Trophoblast cell (in vitro differentiated cells and primary cell): ENCODE results near the gene LRRC37B.
"Not testable (repeated sequence)": the region's sequence is repeated elsewhere in the genome, so short reads cannot be mapped to it uniquely, and the experiment has no call there.

Source experiments
- DNase-seq, 2 donors: peaks; one replicate each; pipeline ENCODE4 v3.0.0-alpha.2; 2016
- H2AFZ ChIP-seq: 2 replicates; pipeline ENCODE4 v1.6.1; 2013; ENCODE audit warnings: low read length, moderate library complexity, mild to moderate bottlenecking; ENCODE audit not compliant: insufficient read depth, poor library complexity
- H2AK5ac ChIP-seq: 2 replicates; pipeline ENCODE4 v1.6.1; 2013; ENCODE audit warnings: mild to moderate bottlenecking, low read length
- H2BK120ac ChIP-seq: 2 replicates; pipeline ENCODE4 v1.6.1; 2013; ENCODE audit warnings: low read length, mild to moderate bottlenecking, moderate library complexity; ENCODE audit not compliant: insufficient read depth, poor library complexity
- H2BK12ac ChIP-seq: 2 replicates; pipeline ENCODE4 v1.6.1; 2013; ENCODE audit warnings: mild to moderate bottlenecking, low read length, moderate library complexity
- H2BK5ac ChIP-seq: 2 replicates; pipeline ENCODE4 v1.6.1; 2013; ENCODE audit warnings: low read length, low read depth, moderate library complexity, mild to moderate bottlenecking; ENCODE audit not compliant: poor library complexity
- H3K14ac ChIP-seq: 2 replicates; pipeline ENCODE4 v1.6.1; 2013; ENCODE audit warnings: mild to moderate bottlenecking, low read length
- H3K18ac ChIP-seq: 2 replicates; pipeline ENCODE4 v1.6.1; 2013; ENCODE audit warnings: mild to moderate bottlenecking, low read length
- H3K23ac ChIP-seq: 2 replicates; pipeline ENCODE4 v1.6.1; 2013; ENCODE audit warnings: low read length
- H3K27ac ChIP-seq: 2 replicates; pipeline ENCODE4 v1.5.1; 2013; ENCODE audit warnings: low read depth, mild to moderate bottlenecking, inconsistent platforms, low read length, moderate library complexity
- H3K27me3 ChIP-seq: 2 replicates; pipeline ENCODE4 v1.6.1; 2013; ENCODE audit warnings: inconsistent platforms, mild to moderate bottlenecking, low read length, moderate library complexity; ENCODE audit not compliant: insufficient read depth
- H3K36me3 ChIP-seq, 2 experiments: 1 replicate in 1 of 2; 2 replicates in 1 of 2; pipeline ENCODE4 v1.6.1; 2013; ENCODE audit warnings: low read length in 2 of 2, mild to moderate bottlenecking in 2 of 2, moderate library complexity in 1 of 2; ENCODE audit not compliant: insufficient read depth in 2 of 2, control insufficient read depth in 1 of 2
- H3K4ac ChIP-seq: 2 replicates; pipeline ENCODE4 v1.6.1; 2013; ENCODE audit warnings: low read depth, mild to moderate bottlenecking, low read length, moderate library complexity
- H3K4me1 ChIP-seq, 2 experiments: 1 replicate in 1 of 2; 2 replicates in 1 of 2; pipeline ENCODE4 v1.6.1; 2013; ENCODE audit warnings: low read length in 2 of 2, mild to moderate bottlenecking in 2 of 2, moderate library complexity in 1 of 2; ENCODE audit not compliant: insufficient read depth in 2 of 2, control insufficient read depth in 1 of 2
- H3K4me2 ChIP-seq: 2 replicates; pipeline ENCODE4 v1.6.1; 2013; ENCODE audit warnings: inconsistent platforms, mild to moderate bottlenecking, low read length, moderate library complexity
- H3K4me3 ChIP-seq: 2 replicates; pipeline ENCODE4 v1.5.1; 2013; ENCODE audit warnings: mild to moderate bottlenecking, low read depth, low read length, inconsistent platforms
- H3K79me1 ChIP-seq: one replicate; pipeline ENCODE4 v1.6.1; 2013; ENCODE audit warnings: low read length
- H3K79me2 ChIP-seq: 2 replicates; pipeline ENCODE4 v1.6.1; 2013; ENCODE audit warnings: low read length, mild to moderate bottlenecking; ENCODE audit not compliant: control insufficient read depth, insufficient read depth, poor library complexity
- H3K9ac ChIP-seq: 2 replicates; pipeline ENCODE4 v1.6.1; 2013; ENCODE audit warnings: mild to moderate bottlenecking, low read length
- H3K9me3 ChIP-seq: 2 replicates; pipeline ENCODE4 v1.6.1; 2013; ENCODE audit warnings: low read depth, mild to moderate bottlenecking, control low read depth, inconsistent platforms, low read length; ENCODE audit not compliant: insufficient read depth
- H4K12ac ChIP-seq: 2 replicates; pipeline ENCODE4 v1.6.1; 2013; ENCODE audit warnings: low read depth, mild to moderate bottlenecking, low read length, moderate library complexity
- H4K8ac ChIP-seq: 2 replicates; pipeline ENCODE4 v1.6.1; 2013; ENCODE audit warnings: low read depth, mild to moderate bottlenecking, low read length, moderate library complexity
- H4K91ac ChIP-seq: one replicate; pipeline ENCODE4 v1.6.1; 2013; ENCODE audit warnings: low read depth, mild to moderate bottlenecking, low read length, moderate library complexity
- WGBS: extraction: QIAGEN DNeasy Blood & Tissue Kit; methylation state at CpG from one replicate; pipeline ENCODE4 v1.1.7; 2013; ENCODE audit warnings: missing lambda C conversion rate; ENCODE audit not compliant: insufficient read length, insufficient coverage; ENCODE audit errors: extremely low coverage; 5-methylcytosine and 5-hydroxymethylcytosine counted together

The LRRC37B gene

GRCh38 chr17:32047663-32048062, 40.5 kb downstream of the LRRC37B start:
- not testable (repeated sequence) for H3K18ac ChIP-seq, H3K79me2 ChIP-seq, H3K14ac ChIP-seq, H2BK12ac ChIP-seq, H2AFZ ChIP-seq, H3K4me3 ChIP-seq, H3K9ac ChIP-seq, H4K8ac ChIP-seq, H3K4me2 ChIP-seq, DNase-seq, H4K91ac ChIP-seq, H2AK5ac ChIP-seq, H3K36me3 ChIP-seq, H3K23ac ChIP-seq, H3K79me1 ChIP-seq, H2BK120ac ChIP-seq, H3K4ac ChIP-seq, H3K27me3 ChIP-seq, H2BK5ac ChIP-seq, H4K12ac ChIP-seq, H3K4me1 ChIP-seq, H3K27ac ChIP-seq, H3K9me3 ChIP-seq
- WGBS = no CpG with 5 or more reads among the region's 6 CpGs

GRCh38 chr17:32054985-32055384, 47.8 kb downstream of the LRRC37B start:
- DNase-seq, H2AFZ ChIP-seq, H3K23ac ChIP-seq, H3K9me3 ChIP-seq, H3K27me3 ChIP-seq, H3K18ac ChIP-seq, H2AK5ac ChIP-seq, H2BK120ac ChIP-seq, H3K79me2 ChIP-seq, H3K27ac ChIP-seq, H3K9ac ChIP-seq, H3K4me2 ChIP-seq, H4K8ac ChIP-seq, H3K4me1 ChIP-seq, H3K4ac ChIP-seq, H4K91ac ChIP-seq, H3K14ac ChIP-seq, H3K79me1 ChIP-seq, H2BK5ac ChIP-seq, H2BK12ac ChIP-seq, H3K4me3 ChIP-seq, H4K12ac ChIP-seq, H3K36me3 ChIP-seq: not testable (repeated sequence)
- WGBS = no CpG with 5 or more reads among the region's 4 CpGs

GRCh38 chr17:32055425-32055824, 48.2 kb downstream of the LRRC37B start:
- H4K12ac ChIP-seq, H2AK5ac ChIP-seq, H3K4ac ChIP-seq, H3K18ac ChIP-seq, H3K79me1 ChIP-seq, H2AFZ ChIP-seq, H3K27me3 ChIP-seq, H3K79me2 ChIP-seq, H3K36me3 ChIP-seq, H3K4me1 ChIP-seq, H3K14ac ChIP-seq, H4K8ac ChIP-seq, H2BK120ac ChIP-seq, H3K4me3 ChIP-seq, H3K9me3 ChIP-seq, H4K91ac ChIP-seq, DNase-seq, H3K4me2 ChIP-seq, H2BK12ac ChIP-seq, H3K9ac ChIP-seq, H3K27ac ChIP-seq, H3K23ac ChIP-seq, H2BK5ac ChIP-seq: not testable (repeated sequence)
- whole genome bisulfite sequencing = no CpG with 5 or more reads among the region's 3 CpGs

- not testable (repeated sequence) for H3K23ac ChIP-seq, H4K12ac ChIP-seq, H4K8ac ChIP-seq, H3K4me3 ChIP-seq, H2BK5ac ChIP-seq, H3K9me3 ChIP-seq, H3K36me3 ChIP-seq, H3K79me1 ChIP-seq, H4K91ac ChIP-seq, H3K4me1 ChIP-seq, H2AK5ac ChIP-seq, DNase-seq, H3K27ac ChIP-seq, H3K4me2 ChIP-seq, H2AFZ ChIP-seq, H3K9ac ChIP-seq, H3K14ac ChIP-seq, H3K27me3 ChIP-seq, H3K79me2 ChIP-seq, H2BK120ac ChIP-seq, H3K18ac ChIP-seq, H3K4ac ChIP-seq, H2BK12ac ChIP-seq
- WGBS = no CpG with 5 or more reads among the region's 10 CpGs
Measured at GRCh38 chr17:32056500-32056899, 49.3 kb downstream of the LRRC37B start.
